PFSK-1 (cell line): ENCODE measurements around the gene CFAP299.

Experiments used
- FOXP2 ChIP-seq: optimal IDR thresholded peaks from 2 replicates; pipeline ENCODE3; 2011; ENCODE audit warnings: borderline replicate concordance, control low read depth, inconsistent platforms; ENCODE audit not compliant: insufficient read depth; ENCODE audit errors: extremely low read length, extremely low read depth
- POLR2AphosphoS5 ChIP-seq: IDR thresholded peaks from 2 replicates; pipeline ENCODE4 v1.6.1; 2012; ENCODE audit warnings: low read depth, mild to moderate bottlenecking, control low read depth, low read length, moderate library complexity
- REST ChIP-seq, 2 experiments: IDR thresholded peaks; 2 replicates each; pipeline versions ENCODE4 v1.6.1 to v1.8.0; 2011 to 2012; ENCODE audit warnings: low read depth in 2 of 2, low read length in 2 of 2, control low read depth in 1 of 2, inconsistent platforms in 1 of 2, mild to moderate bottlenecking in 1 of 2, moderate library complexity in 1 of 2; ENCODE audit not compliant: insufficient read depth in 1 of 2
- SIN3A ChIP-seq: IDR thresholded peaks from 2 replicates; pipeline ENCODE4 v1.6.1; 2012; ENCODE audit warnings: mild to moderate bottlenecking, low read length, moderate library complexity, borderline replicate concordance; ENCODE audit not compliant: insufficient read depth
- TAF1 ChIP-seq: IDR thresholded peaks from 2 replicates; pipeline ENCODE4 v1.6.1; 2012; ENCODE audit warnings: low read length, control low read depth, borderline replicate concordance; ENCODE audit not compliant: insufficient read depth

CFAP299 gene

GRCh38 chr4:80568891-80569290, 233.4 kb downstream of the CFAP299 start:
- TF ChIP-seq FOXP2, result no peak
- TF ChIP-seq TAF1, result no peak
- no peak for TF ChIP-seq REST (IDR thresholded peaks at IDR 0.05; ENCODE audit: insufficient read depth in 1 of 2, low read depth in 2 of 2, low read length in 2 of 2)
- TF ChIP-seq SIN3A, result no peak
- TF ChIP-seq POLR2AphosphoS5, result no peak

DNA sequence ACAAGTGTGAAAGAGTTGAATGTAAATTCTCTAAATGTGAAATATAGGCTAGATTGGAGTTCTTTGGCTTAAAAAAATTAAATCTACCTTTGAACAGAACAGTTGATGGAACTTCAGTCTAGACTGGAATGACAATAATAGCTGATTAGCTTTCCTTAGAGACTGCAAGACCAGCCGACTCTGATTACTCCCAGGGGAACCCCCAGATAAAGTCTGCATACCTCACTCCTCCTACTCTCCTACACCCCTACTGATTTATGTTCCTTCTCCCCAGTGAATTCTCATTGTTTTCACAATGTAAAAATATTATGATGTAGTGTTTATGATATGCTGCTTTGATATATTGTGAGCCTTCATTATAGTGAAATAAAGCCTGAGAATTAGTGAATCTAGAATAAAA, 241.3 kb downstream of the CFAP299 start:
- TF ChIP-seq SIN3A, result no peak
- no peak for TF ChIP-seq TAF1
- TF ChIP-seq POLR2AphosphoS5, result no peak
- TF ChIP-seq REST (IDR thresholded peaks at IDR 0.05; ENCODE audit: insufficient read depth in 1 of 2, low read depth in 2 of 2, low read length in 2 of 2), result no peak
- TF ChIP-seq FOXP2, result no peak

- TF ChIP-seq REST (IDR thresholded peaks at IDR 0.05; ENCODE audit: insufficient read depth in 1 of 2, low read depth in 2 of 2, low read length in 2 of 2) (no peak), SIN3A (no peak), POLR2AphosphoS5 (no peak), FOXP2 (no peak), TAF1 (no peak)
These were observed 242.5 kb downstream of the CFAP299 start for GRCh38 chr4:80578001-80578400.

DNA sequence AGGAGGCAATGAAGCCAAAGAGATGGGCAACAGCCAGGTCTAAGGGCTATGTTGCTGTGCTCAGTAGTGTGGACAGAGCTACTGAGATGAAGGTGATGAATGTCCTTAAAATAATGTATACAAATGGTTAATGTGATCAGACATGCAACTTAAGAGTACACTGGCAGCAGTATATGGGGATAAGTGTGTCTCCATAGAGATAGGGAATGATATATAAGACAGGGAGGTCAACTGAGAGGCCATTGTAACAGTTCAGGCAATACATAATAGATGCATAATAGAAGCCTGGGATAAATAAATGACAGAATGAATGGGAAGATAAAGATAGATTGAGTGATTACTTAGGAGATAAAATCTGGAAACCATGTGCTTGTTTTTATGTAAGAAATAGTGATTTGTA, 250.0 kb downstream of the CFAP299 start:
- no peak for TF ChIP-seq TAF1
- TF ChIP-seq FOXP2, result no peak
- TF ChIP-seq SIN3A, result no peak

DNA sequence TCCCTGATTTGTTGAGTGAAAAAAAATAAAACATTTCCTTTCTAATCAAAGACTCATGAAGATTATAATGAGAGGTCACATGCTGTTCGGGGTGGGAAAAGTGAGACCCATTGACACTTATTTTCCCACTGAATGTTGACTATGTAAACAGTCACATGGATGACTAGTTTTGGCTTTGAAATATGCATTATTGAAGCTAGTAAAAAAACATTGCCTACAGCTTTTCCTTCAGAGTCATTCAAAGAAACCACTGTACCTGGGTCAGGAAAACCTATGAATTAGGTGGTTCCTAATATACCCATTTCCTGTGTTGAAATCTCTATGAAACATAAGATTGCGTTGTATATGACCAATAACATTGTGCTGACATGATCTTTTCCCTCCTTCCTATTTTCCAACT, 251.2 kb downstream of the CFAP299 start:
- TF ChIP-seq REST (IDR thresholded peaks at IDR 0.05; ENCODE audit: insufficient read depth in 1 of 2, low read depth in 2 of 2, low read length in 2 of 2), result no peak
- TF ChIP-seq SIN3A, result no peak
- TF ChIP-seq TAF1, result no peak
- TF ChIP-seq FOXP2, result no peak
- no peak for TF ChIP-seq POLR2AphosphoS5
